Motor neuron (in vitro differentiated cells): ENCODE data around the gene PPBP. TPM values are rescaled to one million over a fixed set of nuclear protein-coding genes. Genes with fewer than 3 reads are reported as not detected.

ENCODE experiments used
- ATAC-seq, 8 experiments: fragments of 200-7000 bp; cut with Tn5 transposase; replicated peaks in 6 of 8; 2 replicates each; pipeline ENCODE4 v1.8.0; 2021; ENCODE audit warnings: mild to moderate bottlenecking in 8 of 8, moderate library complexity in 8 of 8
- H3K27ac ChIP-seq, 2 donors: fragments of 250-450 bp; sonication (Bioruptor Pico); 2 replicates each; pipeline ENCODE4 v1.9.0; 2021; ENCODE audit warnings: antibody characterized with exemption in 2 of 2, mild to moderate bottlenecking in 2 of 2, moderate library complexity in 1 of 2
- H3K4me1 ChIP-seq, 2 donors: fragments of 250-450 bp; sonication (Bioruptor Pico); replicated peaks in 1 of 2; 2 replicates each; pipeline ENCODE4 v1.6.1; 2021; ENCODE audit warnings: antibody characterized with exemption in 2 of 2, mild to moderate bottlenecking in 2 of 2, moderate library complexity in 1 of 2
- H3K4me3 ChIP-seq, 5 donors: fragments of 250-450 bp; sonication (Bioruptor Pico); 2 replicates each; pipeline ENCODE4 v1.9.0; 2021; ENCODE audit warnings: antibody characterized with exemption in 5 of 5, mild to moderate bottlenecking in 5 of 5, moderate library complexity in 4 of 5
- WGBS, 10 experiments: fragments of 450-650 bp; shearing (Covaris generic); methylation state at CpG; one replicate each; pipeline ENCODE4 v1.0.0; 2022; 5-methylcytosine and 5-hydroxymethylcytosine counted together
- in situ Hi-C, 9 experiments: fragments of 400-800 bp; cut with MboI; loops; one replicate each; pipeline ENCODE4 v1.15.0; 2021; ENCODE audit warnings: low sequenced_read_pairs in 9 of 9, low pct_unique_long_range_greater_than_20kb in 2 of 9; ENCODE audit not compliant: unreplicated experiment in 9 of 9
- total RNA-seq, 8 experiments: library from RNA; unstranded; fragments of 300-600 nt; gene quantifications; 2 replicates each; pipeline versions ENCODE4 v1.2.3 to v1.2.4, GENCODE V29; 2022

The PPBP gene
- total RNA-seq, 8 experiments from 2014 or later = not detected

DNA sequence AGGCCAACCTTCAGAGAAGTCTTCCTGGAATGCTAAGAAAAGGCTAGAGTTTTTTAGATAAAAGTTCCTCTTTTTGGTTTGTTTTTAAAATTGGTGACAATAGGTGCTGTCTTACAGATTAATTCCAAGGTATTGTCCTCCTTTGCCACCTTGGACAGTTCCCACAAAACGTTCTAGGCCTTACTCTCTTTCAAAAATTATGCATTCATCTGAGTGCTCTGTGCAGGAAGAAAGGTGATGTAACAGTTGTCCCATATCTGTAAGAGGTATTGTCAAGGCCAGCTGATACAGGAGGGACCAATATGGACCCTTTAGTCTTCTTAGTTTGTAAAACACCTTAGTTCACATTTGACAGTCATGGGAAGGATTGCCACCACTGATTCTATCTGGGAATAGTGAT, 26.3 kb upstream of the PPBP start:
- no peak for ATAC-seq
- WGBS, 10 experiments = 0 to 40% (median 0%) methylated on average over 1 of the region's 1 CpG; no CpG with 5 or more reads in 5 of the 10 experiments
- in situ Hi-C loops = no loop called here

DNA sequence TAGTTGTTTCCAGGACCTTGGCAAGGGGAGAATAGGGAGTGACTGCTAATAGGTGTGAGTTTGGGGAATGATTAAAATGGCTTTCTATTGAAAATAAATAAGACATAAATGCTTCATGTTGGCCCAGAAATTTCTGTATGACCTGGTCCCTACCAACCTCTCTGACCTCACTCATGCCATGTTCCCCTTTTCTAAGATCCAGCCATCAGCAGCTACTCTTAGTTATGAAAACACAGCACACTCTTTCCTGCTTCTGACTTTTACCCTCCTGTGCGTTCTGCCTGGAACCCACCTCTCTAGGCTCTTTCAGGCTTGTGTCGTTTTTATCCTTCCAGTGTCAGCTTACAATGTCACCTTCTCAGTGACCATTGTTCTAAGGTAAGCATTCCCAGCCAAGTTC, 25.3 kb upstream of the PPBP start:
- in situ Hi-C loops = no loop called here
- no peak overlapping the region for H3K4me3 ChIP-seq
- H3K4me1 ChIP-seq = peaks cover 0 to 5% of the 10 kb centered on the region in 2 donors
- H3K27ac ChIP-seq = no peak overlapping the region
- no peak for ATAC-seq
- WGBS, 10 experiments = 0 to 100% (median 63%) methylated on average over 1 to 2 of the region's 2 CpGs; no CpG with 5 or more reads in 4 of the 10 experiments

More for the DNA sequence above, 26.3 kb upstream of the PPBP start:
- Histone ChIP-seq H3K27ac (no peak overlapping the region), H3K4me3 (no peak overlapping the region), H3K4me1 (peaks cover 0 to 5% of the 10 kb centered on the region in 2 donors)

GRCh38 chr4:74012130-74012529, 24.1 kb upstream of the PPBP start:
- peak in 5 of 8 experiments; percentile 75 to 98 (median 83) for ATAC-seq
- Histone ChIP-seq H3K4me3 (no peak overlapping the region), H3K4me1 (peaks cover 0 to 5% of the 10 kb centered on the region in 2 donors), H3K27ac (no peak overlapping the region)
- in situ Hi-C loops = no loop called here
- 0 to 90% (median 68%) methylated on average over 2 to 4 of the region's 4 CpGs; no CpG with 5 or more reads in 3 of the 10 experiments for WGBS, 10 experiments

- WGBS, 10 experiments = 38 to 91% (median 86%) methylated on average over 2 to 3 of the region's 3 CpGs; no CpG with 5 or more reads in 3 of the 10 experiments
- no peak for ATAC-seq
These were observed 21.3 kb upstream of the PPBP start for GRCh38 chr4:74009307-74009706.

DNA sequence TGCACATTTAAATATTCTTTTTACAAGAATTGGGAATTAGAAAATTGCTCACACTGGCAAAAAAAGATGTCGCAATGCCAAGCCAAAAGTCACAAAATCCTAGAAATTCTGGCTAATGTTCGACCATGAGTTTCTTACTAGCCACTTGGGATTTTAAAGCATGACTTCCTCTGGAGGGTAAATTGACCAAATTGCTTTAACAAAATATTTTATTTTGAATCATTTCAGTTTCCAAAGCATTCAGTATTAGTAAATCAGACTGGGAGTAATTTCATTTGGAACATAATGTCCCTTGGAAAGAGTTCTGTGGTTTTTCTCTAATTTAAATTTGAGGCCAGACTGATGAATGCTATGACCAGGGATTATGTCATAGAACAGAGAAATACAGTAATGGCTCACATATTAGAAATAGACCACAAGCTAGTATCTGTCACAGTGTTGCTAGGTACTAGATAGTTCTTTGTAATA, 18.1 kb upstream of the PPBP start:
- 0 to 100% (median 64%) methylated on average over 1 to 2 of the region's 2 CpGs; no CpG with 5 or more reads in 2 of the 10 experiments for WGBS, 10 experiments
- Histone ChIP-seq H3K4me3 (no peak overlapping the region), H3K4me1 (no peaks in the 10 kb centered on the region), H3K27ac (no peak overlapping the region)
- in situ Hi-C loops = no loop called here
- peak in 2 of 8 experiments; percentile 33 to 52 for ATAC-seq

More at GRCh38 chr4:74009307-74009706, 21.3 kb upstream of the PPBP start:
- H3K4me1 ChIP-seq = peaks cover 0 to 5% of the 10 kb centered on the region in 2 donors
- H3K27ac ChIP-seq = no peak overlapping the region
- in situ Hi-C loops = no loop called here
- no peak overlapping the region for H3K4me3 ChIP-seq

- Histone ChIP-seq H3K4me1 (no peaks in the 10 kb centered on the region), H3K27ac (no peak overlapping the region), H3K4me3 (no peak overlapping the region)
- 0 to 100% (median 72%) methylated on average over 1 to 3 of the region's 3 CpGs for WGBS, 10 experiments
- in situ Hi-C loops = no loop called here
- ATAC-seq = no peak
These were observed 17.5 kb upstream of the PPBP start for GRCh38 chr4:74005528-74005927.

GRCh38 chr4:74004668-74005067, 16.7 kb upstream of the PPBP start:
- Histone ChIP-seq H3K4me1 (no peaks in the 10 kb centered on the region), H3K27ac (no peak overlapping the region), H3K4me3 (no peak overlapping the region)
- ATAC-seq = no peak
- 29 to 100% (median 80%) methylated on average over 1 to 4 of the region's 4 CpGs; no CpG with 5 or more reads in 1 of the 10 experiments for WGBS, 10 experiments
- in situ Hi-C loops = no loop called here

- no peak overlapping the region for H3K4me3 ChIP-seq
- WGBS, 10 experiments = 55 to 100% (median 83%) methylated on average over 2 to 6 of the region's 6 CpGs
These were observed 12.3 kb upstream of the PPBP start for GRCh38 chr4:74000301-74000700.

DNA sequence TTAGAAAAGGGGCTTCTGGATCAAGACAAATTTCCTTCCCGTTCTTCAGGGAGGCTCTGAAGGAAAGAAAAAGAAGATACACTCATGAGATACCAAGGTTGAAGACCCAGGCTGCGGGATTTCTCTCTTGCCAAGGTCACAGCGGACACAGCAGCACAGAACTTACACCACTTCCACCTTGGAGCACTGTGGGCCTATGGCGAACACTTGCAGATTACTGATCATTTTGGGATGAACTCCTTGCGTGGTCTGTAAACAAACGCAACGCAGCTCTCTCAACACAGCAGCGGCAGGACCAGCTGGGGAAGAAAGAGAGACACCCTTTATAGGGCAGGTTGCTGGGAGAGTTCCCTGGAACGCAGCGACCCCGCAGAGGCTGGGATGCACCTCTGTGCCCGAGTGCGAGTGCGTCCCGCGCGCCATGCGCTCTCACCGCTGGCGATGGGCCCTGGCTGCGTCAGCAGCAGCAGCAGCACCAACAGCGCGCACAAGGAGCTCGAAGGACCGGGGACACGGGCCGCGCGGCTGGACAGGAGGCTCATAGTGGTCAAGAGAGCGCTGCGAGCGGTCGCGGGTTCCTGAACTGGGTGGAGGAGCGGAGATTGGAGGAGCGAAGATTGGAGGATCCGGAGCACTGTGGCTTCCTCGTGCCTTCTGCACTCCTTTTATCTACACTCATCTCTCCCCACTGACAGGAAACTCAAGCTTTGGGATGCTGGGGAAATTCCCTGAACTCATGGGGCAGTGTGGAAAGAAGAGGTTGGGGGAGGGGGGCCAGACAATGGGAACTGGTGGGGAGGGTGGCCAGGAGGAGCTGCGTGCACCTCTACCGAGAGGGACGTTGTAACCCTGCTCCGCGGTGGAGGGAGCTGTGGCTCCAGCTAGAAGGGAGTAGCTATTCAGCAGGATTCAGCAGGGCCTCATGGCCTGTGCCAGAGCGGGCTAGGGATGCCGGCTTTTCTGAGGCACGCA, 10.3 kb upstream of the PPBP start, which contains the start of gene CXCL5:
Gene CXCL5 (minus strand): TSS at position 638 of the 972 bp plus-strand sequence. CDS start 96 bp downstream, at position 542.
- H3K27ac ChIP-seq = no peak within 1 kb of the TSS
- H3K4me3 ChIP-seq = peak within 1 kb of the TSS in 2 of 5 donors; percentile 6 to 26
- H3K4me1 ChIP-seq = no peaks in the 10 kb centered on the region
- WGBS, 10 experiments = 0 to 96% (median 80%) methylated on average over 2 to 12 of the region's 46 CpGs; no CpG with 5 or more reads in 1 of the 10 experiments
- in situ Hi-C loops = no loop called here
- peak in 5 of 8 experiments; percentile 32 to 98 (median 77) for ATAC-seq

More at GRCh38 chr4:74000301-74000700, 12.3 kb upstream of the PPBP start:
- no peak for ATAC-seq
- in situ Hi-C loops = no loop called here
- Histone ChIP-seq H3K4me1 (no peaks in the 10 kb centered on the region), H3K27ac (no peak overlapping the region)

DNA sequence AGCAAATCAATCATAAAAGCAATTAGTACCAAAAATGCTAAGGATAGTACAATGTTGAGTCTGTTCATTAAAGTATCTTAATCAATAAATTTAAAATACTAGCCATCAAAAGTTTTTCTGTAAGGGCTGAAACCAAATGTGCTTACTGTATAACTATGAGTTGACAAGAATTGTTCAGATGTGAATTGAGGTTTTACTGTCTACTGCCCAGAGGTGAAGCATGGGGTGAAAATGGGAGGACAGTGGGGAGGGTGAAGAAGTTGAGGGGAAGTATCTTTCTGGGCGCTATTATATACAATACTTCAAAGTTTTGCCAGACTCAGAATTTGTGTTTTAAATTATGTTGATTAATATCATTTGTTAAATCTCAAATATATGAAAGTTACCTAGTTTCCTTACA, 4.1 kb upstream of the PPBP start:
- no peak for ATAC-seq
- Histone ChIP-seq H3K4me1 (no peaks in the 10 kb centered on the region), H3K27ac (no peak overlapping the region), H3K4me3 (no peak overlapping the region)
- in situ Hi-C loops = no loop called here
- WGBS, 10 experiments = 0 to 20% (median 0%) methylated on average over 1 of the region's 1 CpG; no CpG with 5 or more reads in 4 of the 10 experiments

DNA sequence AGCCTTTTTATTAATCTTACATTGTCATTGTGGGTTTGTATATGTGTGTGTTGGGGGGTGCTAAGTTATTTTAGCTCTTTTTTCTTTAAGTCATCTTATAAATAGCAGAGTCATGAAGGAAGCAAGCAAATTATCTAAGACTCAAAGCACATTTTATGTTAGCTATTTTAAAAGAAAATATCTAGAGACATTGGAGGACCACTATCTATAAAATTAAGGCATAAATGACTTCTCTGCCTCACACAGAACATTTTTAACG, 3.7 kb upstream of the PPBP start:
- ATAC-seq = no peak
- H3K4me3 ChIP-seq = no peak overlapping the region
- in situ Hi-C loops = no loop called here
- no peak overlapping the region for H3K27ac ChIP-seq
- H3K4me1 ChIP-seq = no peaks in the 10 kb centered on the region
- WGBS, 10 experiments = 80 to 100% (median 100%) methylated on average over 1 of the region's 1 CpG; no CpG with 5 or more reads in 2 of the 10 experiments

- WGBS, 10 experiments = 50 to 94% (median 87%) methylated on average over 6 to 9 of the region's 9 CpGs
- Histone ChIP-seq H3K4me3 (no peak overlapping the region), H3K27ac (no peak overlapping the region), H3K4me1 (no peaks in the 10 kb centered on the region)
- in situ Hi-C loops = no loop called here
- ATAC-seq = no peak
These were observed 3.2 kb upstream of the PPBP start for GRCh38 chr4:73990988-73991741.

DNA sequence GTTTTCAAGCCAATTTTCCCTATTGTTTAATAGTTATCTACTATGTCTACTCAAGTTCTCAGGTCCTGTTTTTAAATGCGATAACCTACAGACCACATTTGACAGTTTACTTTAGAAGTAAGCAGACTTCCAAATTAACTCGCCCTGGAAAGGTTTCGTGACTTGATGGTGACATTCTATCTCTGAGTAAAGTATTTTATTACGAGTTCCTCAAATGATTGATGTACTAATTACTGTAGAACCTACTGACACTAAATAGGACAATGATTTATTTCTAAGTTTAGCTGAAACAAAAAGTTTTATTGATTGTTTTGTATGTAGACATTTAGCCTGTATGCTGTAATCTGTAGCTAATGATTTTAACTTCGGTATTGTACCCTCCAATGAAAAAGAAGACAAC, 1.9 kb upstream of the PPBP start:
- ATAC-seq = no peak
- no peaks in the 10 kb centered on the region for H3K4me1 ChIP-seq
- in situ Hi-C loops = no loop called here
- H3K27ac ChIP-seq = no peak overlapping the region
- no peak overlapping the region for H3K4me3 ChIP-seq
- WGBS, 10 experiments = 49 to 100% (median 93%) methylated on average over 3 to 5 of the region's 5 CpGs
